Measurements from ENCODE around the gene COA7. TPM values are rescaled to one million over a fixed set of nuclear protein-coding genes. Genes with fewer than 3 reads are reported as not detected.

COA7 gene
- total RNA-seq, 1 experiment from 2014 or later = 43.7 TPM

GRCh38 chr1:52697795-52698674, at the start of gene COA7 (continued):
- TF ChIP-seq, protein P1, sequence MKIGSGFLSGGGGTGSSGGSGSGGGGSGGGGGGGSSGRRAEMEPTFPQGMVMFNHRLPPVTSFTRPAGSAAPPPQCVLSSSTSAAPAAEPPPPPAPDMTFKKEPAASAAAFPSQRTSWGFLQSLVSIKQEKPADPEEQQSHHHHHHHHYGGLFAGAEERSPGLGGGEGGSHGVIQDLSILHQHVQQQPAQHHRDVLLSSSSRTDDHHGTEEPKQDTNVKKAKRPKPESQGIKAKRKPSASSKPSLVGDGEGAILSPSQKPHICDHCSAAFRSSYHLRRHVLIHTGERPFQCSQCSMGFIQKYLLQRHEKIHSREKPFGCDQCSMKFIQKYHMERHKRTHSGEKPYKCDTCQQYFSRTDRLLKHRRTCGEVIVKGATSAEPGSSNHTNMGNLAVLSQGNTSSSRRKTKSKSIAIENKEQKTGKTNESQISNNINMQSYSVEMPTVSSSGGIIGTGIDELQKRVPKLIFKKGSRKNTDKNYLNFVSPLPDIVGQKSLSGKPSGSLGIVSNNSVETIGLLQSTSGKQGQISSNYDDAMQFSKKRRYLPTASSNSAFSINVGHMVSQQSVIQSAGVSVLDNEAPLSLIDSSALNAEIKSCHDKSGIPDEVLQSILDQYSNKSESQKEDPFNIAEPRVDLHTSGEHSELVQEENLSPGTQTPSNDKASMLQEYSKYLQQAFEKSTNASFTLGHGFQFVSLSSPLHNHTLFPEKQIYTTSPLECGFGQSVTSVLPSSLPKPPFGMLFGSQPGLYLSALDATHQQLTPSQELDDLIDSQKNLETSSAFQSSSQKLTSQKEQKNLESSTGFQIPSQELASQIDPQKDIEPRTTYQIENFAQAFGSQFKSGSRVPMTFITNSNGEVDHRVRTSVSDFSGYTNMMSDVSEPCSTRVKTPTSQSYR (CRISPR knock-in tag; IDR thresholded peaks at IDR 0.05) = peak; percentile 70; the same call in 1 of the 2 replicates
- TF ChIP-seq AFF4 (CRISPR knock-in tag; IDR thresholded peaks at IDR 0.05; ENCODE audit: borderline replicate concordance) = no peak
- peak; percentile 7; the same call in 1 of the 2 replicates for TF ChIP-seq ZNF416 (CRISPR knock-in tag; IDR thresholded peaks at IDR 0.05)
- peak; percentile 92 for TF ChIP-seq MYBL2 (CRISPR knock-in tag; IDR thresholded peaks at IDR 0.05)
- TF ChIP-seq NFE2L1 (CRISPR knock-in tag; IDR thresholded peaks at IDR 0.05) = peak; percentile 93
- TF ChIP-seq ZMAT4 (CRISPR knock-in tag; IDR thresholded peaks at IDR 0.05) = no peak
- no peak for TF ChIP-seq NR2C2 (CRISPR knock-in tag; IDR thresholded peaks at IDR 0.05)
- no peak for TF ChIP-seq RORB (CRISPR knock-in tag; IDR thresholded peaks at IDR 0.05)
- peak; percentile 99 for TF ChIP-seq FOXP1 (CRISPR knock-in tag; IDR thresholded peaks at IDR 0.05; ENCODE audit: borderline replicate concordance)
- peak; percentile 97 for TF ChIP-seq ETV6 (CRISPR knock-in tag; IDR thresholded peaks at IDR 0.05)
- 0 out of 2 replicates have a peak, but pooled peaks have one; percentile 51 for TF ChIP-seq KAT7 (CRISPR knock-in tag; IDR thresholded peaks at IDR 0.05; ENCODE audit: borderline replicate concordance)
- TF ChIP-seq NR3C1 (CRISPR knock-in tag; conservative IDR thresholded peaks at IDR 0.05; ENCODE audit: low read depth) = peak; percentile 89; the same call in 1 of the 2 replicates
- TF ChIP-seq HMGA2 (CRISPR knock-in tag; IDR thresholded peaks at IDR 0.05) = no peak
- TF ChIP-seq, protein P2, sequence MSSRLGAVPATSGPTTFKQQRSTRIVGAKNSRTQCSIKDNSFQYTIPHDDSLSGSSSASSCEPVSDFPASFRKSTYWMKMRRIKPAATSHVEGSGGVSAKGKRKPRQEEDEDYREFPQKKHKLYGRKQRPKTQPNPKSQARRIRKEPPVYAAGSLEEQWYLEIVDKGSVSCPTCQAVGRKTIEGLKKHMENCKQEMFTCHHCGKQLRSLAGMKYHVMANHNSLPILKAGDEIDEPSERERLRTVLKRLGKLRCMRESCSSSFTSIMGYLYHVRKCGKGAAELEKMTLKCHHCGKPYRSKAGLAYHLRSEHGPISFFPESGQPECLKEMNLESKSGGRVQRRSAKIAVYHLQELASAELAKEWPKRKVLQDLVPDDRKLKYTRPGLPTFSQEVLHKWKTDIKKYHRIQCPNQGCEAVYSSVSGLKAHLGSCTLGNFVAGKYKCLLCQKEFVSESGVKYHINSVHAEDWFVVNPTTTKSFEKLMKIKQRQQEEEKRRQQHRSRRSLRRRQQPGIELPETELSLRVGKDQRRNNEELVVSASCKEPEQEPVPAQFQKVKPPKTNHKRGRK (CRISPR knock-in tag; IDR thresholded peaks at IDR 0.05; ENCODE audit: borderline replicate concordance) = no peak
- TF ChIP-seq SMAD4 (CRISPR knock-in tag; IDR thresholded peaks at IDR 0.05) = peak; percentile 73; the same call in 1 of the 2 replicates
- TF ChIP-seq, protein P3, sequence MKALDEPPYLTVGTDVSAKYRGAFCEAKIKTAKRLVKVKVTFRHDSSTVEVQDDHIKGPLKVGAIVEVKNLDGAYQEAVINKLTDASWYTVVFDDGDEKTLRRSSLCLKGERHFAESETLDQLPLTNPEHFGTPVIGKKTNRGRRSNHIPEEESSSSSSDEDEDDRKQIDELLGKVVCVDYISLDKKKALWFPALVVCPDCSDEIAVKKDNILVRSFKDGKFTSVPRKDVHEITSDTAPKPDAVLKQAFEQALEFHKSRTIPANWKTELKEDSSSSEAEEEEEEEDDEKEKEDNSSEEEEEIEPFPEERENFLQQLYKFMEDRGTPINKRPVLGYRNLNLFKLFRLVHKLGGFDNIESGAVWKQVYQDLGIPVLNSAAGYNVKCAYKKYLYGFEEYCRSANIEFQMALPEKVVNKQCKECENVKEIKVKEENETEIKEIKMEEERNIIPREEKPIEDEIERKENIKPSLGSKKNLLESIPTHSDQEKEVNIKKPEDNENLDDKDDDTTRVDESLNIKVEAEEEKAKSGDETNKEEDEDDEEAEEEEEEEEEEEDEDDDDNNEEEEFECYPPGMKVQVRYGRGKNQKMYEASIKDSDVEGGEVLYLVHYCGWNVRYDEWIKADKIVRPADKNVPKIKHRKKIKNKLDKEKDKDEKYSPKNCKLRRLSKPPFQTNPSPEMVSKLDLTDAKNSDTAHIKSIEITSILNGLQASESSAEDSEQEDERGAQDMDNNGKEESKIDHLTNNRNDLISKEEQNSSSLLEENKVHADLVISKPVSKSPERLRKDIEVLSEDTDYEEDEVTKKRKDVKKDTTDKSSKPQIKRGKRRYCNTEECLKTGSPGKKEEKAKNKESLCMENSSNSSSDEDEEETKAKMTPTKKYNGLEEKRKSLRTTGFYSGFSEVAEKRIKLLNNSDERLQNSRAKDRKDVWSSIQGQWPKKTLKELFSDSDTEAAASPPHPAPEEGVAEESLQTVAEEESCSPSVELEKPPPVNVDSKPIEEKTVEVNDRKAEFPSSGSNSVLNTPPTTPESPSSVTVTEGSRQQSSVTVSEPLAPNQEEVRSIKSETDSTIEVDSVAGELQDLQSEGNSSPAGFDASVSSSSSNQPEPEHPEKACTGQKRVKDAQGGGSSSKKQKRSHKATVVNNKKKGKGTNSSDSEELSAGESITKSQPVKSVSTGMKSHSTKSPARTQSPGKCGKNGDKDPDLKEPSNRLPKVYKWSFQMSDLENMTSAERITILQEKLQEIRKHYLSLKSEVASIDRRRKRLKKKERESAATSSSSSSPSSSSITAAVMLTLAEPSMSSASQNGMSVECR (CRISPR knock-in tag; IDR thresholded peaks at IDR 0.05; ENCODE audit: borderline replicate concordance) = peak; percentile 96
- TF ChIP-seq, protein P4, sequence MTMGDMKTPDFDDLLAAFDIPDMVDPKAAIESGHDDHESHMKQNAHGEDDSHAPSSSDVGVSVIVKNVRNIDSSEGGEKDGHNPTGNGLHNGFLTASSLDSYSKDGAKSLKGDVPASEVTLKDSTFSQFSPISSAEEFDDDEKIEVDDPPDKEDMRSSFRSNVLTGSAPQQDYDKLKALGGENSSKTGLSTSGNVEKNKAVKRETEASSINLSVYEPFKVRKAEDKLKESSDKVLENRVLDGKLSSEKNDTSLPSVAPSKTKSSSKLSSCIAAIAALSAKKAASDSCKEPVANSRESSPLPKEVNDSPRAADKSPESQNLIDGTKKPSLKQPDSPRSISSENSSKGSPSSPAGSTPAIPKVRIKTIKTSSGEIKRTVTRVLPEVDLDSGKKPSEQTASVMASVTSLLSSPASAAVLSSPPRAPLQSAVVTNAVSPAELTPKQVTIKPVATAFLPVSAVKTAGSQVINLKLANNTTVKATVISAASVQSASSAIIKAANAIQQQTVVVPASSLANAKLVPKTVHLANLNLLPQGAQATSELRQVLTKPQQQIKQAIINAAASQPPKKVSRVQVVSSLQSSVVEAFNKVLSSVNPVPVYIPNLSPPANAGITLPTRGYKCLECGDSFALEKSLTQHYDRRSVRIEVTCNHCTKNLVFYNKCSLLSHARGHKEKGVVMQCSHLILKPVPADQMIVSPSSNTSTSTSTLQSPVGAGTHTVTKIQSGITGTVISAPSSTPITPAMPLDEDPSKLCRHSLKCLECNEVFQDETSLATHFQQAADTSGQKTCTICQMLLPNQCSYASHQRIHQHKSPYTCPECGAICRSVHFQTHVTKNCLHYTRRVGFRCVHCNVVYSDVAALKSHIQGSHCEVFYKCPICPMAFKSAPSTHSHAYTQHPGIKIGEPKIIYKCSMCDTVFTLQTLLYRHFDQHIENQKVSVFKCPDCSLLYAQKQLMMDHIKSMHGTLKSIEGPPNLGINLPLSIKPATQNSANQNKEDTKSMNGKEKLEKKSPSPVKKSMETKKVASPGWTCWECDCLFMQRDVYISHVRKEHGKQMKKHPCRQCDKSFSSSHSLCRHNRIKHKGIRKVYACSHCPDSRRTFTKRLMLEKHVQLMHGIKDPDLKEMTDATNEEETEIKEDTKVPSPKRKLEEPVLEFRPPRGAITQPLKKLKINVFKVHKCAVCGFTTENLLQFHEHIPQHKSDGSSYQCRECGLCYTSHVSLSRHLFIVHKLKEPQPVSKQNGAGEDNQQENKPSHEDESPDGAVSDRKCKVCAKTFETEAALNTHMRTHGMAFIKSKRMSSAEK (CRISPR knock-in tag; IDR thresholded peaks at IDR 0.05; ENCODE audit: borderline replicate concordance) = 0 out of 2 replicates have a peak, but pooled peaks have one; percentile 43
- TF ChIP-seq OVOL2 (CRISPR knock-in tag; IDR thresholded peaks at IDR 0.05; ENCODE audit: borderline replicate concordance) = no peak
- peak; percentile 84 for TF ChIP-seq FOXK1 (CRISPR knock-in tag; IDR thresholded peaks at IDR 0.05)
- TF ChIP-seq NFYB (CRISPR knock-in tag; conservative IDR thresholded peaks at IDR 0.05; ENCODE audit: low read depth) = peak; percentile 55
